GM12873 (cell line): ENCODE measurements around the gene CCN2.
A peak's percentile ranks its signal among the peaks of the same experiment; 100 is the strongest.

ENCODE experiments used
- CTCF ChIP-seq: IDR thresholded peaks from 2 replicates; pipeline ENCODE4 v1.5.1; 2012; ENCODE audit warnings: low read depth, mild to moderate bottlenecking, moderate library complexity, low read length, control low read depth; ENCODE audit not compliant: insufficient read depth; ENCODE audit errors: missing control alignments

CCN2 gene

DNA sequence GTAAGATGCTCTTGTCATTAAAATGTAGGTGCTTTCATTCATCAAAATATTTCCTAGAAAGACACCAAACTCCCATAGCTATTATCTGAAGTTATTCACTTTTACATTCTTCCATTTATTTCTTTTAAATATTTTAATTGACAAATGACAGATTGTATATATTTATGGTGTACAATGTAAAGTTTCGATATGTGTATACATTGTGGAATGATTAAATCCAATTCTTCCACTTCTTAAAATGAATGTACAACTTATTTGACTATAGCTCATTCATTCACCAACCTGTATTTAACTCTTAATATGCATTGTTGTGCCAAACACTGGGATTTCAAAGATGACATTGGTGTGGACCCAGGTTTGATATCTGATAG is 41.0 kb downstream of the CCN2 start:
- no peak for TF ChIP-seq CTCF

DNA sequence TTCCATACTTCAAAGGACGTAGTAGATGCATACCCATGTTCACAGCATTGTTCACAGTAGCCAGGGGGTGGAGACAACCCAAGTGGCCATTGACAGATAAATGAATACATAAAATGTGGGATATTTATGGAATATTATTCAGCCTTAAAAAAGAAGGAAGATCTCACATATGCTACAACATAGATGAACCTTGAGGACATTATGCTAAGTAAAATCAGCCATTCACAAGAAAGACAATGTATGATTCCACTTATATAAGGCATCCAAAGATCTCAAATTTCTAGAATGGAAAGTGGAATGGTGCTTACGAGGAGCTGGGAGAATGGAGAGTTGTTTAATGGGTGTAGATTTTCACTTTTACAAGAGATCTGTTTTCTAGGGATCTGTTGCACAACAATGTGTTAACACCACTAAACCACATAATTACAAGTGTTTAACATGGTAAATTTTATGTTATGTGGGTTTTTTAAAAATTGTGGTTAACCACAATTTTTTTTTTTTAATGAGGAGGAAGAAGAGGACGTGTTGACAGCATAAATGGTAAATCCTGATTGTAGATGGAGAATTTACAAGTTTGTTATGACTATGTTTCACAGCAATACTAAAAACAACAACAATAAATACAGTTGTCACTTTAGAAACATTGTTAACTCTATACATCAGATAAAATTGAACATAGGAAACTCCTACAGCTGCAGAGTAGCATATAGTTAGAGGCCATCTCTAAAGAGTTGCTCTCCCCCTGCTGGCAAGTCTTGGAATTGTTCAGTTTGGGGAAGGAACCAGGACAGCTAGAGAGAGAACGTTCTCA is 41.6 kb downstream of the CCN2 start:
- TF ChIP-seq CTCF = peak; percentile 85

DNA sequence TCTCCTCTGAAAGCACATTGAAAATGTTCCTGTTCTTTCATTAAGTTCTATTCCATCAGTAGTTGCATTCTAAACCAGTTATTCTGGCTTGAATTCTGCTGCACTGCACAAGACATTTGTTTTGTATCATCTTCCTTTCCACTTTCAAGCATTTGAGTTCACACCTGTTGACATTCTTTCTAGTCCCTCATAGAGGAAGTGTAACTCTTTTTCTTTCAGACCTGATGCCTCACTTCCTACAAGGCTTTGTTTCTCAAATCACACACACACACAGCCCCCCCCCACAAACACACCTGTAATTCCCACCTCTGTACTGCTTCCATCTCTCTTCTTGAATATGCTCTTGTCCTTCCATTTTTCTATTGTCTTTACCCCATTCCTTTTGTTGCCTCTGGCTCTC is 50.9 kb downstream of the CCN2 start:
- TF ChIP-seq CTCF = no peak

- TF ChIP-seq CTCF = no peak
Measured at GRCh38 chr6:131898718-131899117, 52.5 kb downstream of the CCN2 start.
